Mucosa of descending colon (tissue), 3 donors: Measurements from ENCODE around the gene ARSG. TPM values are rescaled to one million over a fixed set of nuclear protein-coding genes. Genes with fewer than 3 reads are reported as not detected.

Experiments used
- ATAC-seq: fragments of 200-7000 bp; cut with Tn5 transposase; one replicate; pipeline ENCODE4 v1.9.1; 2020; ENCODE audit warnings: mild to moderate bottlenecking, moderate library complexity
- DNase-seq, 3 donors: peaks; one replicate each; pipeline ENCODE4 v3.0.0-alpha.2; 2020
- H3K36me3 ChIP-seq: fragments of 200-600 bp; one replicate; pipeline ENCODE4 v1.8.0; 2021; ENCODE audit warnings: low read depth, mild to moderate bottlenecking
- H3K4me1 ChIP-seq: fragments of 200-600 bp; one replicate; pipeline ENCODE4 v1.8.0; 2021; ENCODE audit warnings: low read depth, mild to moderate bottlenecking
- H3K4me3 ChIP-seq: fragments of 200-600 bp; one replicate; pipeline ENCODE4 v1.8.0; 2021; ENCODE audit warnings: mild to moderate bottlenecking
- H3K9me3 ChIP-seq: fragments of 200-600 bp; one replicate; pipeline ENCODE4 v1.8.0; 2021; ENCODE audit warnings: mild to moderate bottlenecking
- CTCF ChIP-seq: fragments of 200-600 bp; IDR thresholded peaks from one replicate; pipeline ENCODE4 v1.8.0; 2022; ENCODE audit warnings: antibody characterized with exemption, mild to moderate bottlenecking
- intact Hi-C, 2 donors: fragments of 100-400 bp; cut with DNase I in 1 of 2; cut with micrococcal nuclease in 1 of 2; formaldehyde crosslinking; loops; one replicate each; pipeline versions ENCODE4 v1.11.0 to v1.11.1; 2022; cut with DNase I, micrococcal nuclease
- long read RNA-seq, 2 donors: library from polyadenylated mRNA; unstranded; transcript quantifications; one replicate each; pipeline ENCODE4 v2.0.0, GENCODE V29; 2019 to 2021
- total RNA-seq, 3 donors: library from RNA; stranded (reverse); fragmentation: NEBNext Ultra II Directional in 2 of 3; extraction: Animal tissue kit (Norgen Biotek cat#: 25700) in 2 of 3; gene quantifications; one replicate each; pipeline versions ENCODE4 v1.2.1 to v1.2.4, GENCODE V29; 2021 to 2023
- donor health status: DM: no; HTN: no; CAD: no; lungs with moderate emphysema.
- donor health status: DM: no; HTN: no; CAD: no.
- donor health status: DM: no; HTN: yes; CAD: no.

The ARSG gene
- 1 to 10 TPM; 1.7 to 3.1 (median 2.1) TPM for total RNA-seq
- long read RNA-seq, donor 1, full-length matches to known transcripts, result 1 of 9 reads
- long read RNA-seq, donor 1, partial matches to known transcripts, result 4 of 9 reads
- long read RNA-seq, donor 1, other reads (novel, unspliced or antisense), result 4 of 9 reads
- long read RNA-seq, donor 2, partial matches to known transcripts, result 1 of 1 reads
- long read RNA-seq, donor 2, other reads (novel, unspliced or antisense), result 0 of 1 reads

- ATAC-seq (peak; percentile 79), DNase-seq (peak; percentile 68 to 90 (median 71))
- Histone ChIP-seq H3K36me3 (no peaks in the 10 kb centered on the region), H3K4me3 (peak within 1 kb of the TSS; percentile 17), H3K4me1 (peaks cover 19% of the 10 kb centered on the region), H3K9me3 (no peaks in the 10 kb centered on the region)
- intact Hi-C loops, result loop anchor here in 1 of 2 donors (10.0 kb wide), 1 partner anchor 54 kb away; no protein-coding TSS in a partner anchor
- TF ChIP-seq CTCF, result no peak
Observed at GRCh38 chr17:68290955-68291835, at the start of gene ARSG, which contains the start of gene SLC16A6. ARSG (plus strand) TSS chr17:68291495; CDS start chr17:68307494, 15,999 bp downstream. SLC16A6 (minus strand) TSS chr17:68291127; CDS start chr17:68278320, 12,807 bp downstream.

GRCh38 chr17:68246271-68247028, 44.8 kb upstream of the ARSG start:
- Histone ChIP-seq H3K4me3 (no peak overlapping the region), H3K36me3 (no peaks in the 10 kb centered on the region), H3K4me1 (peaks cover 11% of the 10 kb centered on the region), H3K9me3 (no peaks in the 10 kb centered on the region)
- TF ChIP-seq CTCF, result no peak
- ATAC-seq (no peak), DNase-seq (peak; percentile 31 to 70 (median 54))
- intact Hi-C loops, result no loop called here

GRCh38 chr17:68247445-68248198, 43.7 kb upstream of the ARSG start, which contains the start of gene AMZ2:
AMZ2 (plus strand) TSS chr17:68248043; CDS start chr17:68250188, 2,145 bp downstream.
- TF ChIP-seq CTCF, result no peak
- Histone ChIP-seq H3K4me1 (peaks cover 11% of the 10 kb centered on the region), H3K4me3 (peak within 1 kb of the TSS; percentile 65), H3K36me3 (no peaks in the 10 kb centered on the region), H3K9me3 (no peaks in the 10 kb centered on the region)
- ATAC-seq, result peak; percentile 100
- intact Hi-C loops, result no loop called here
- peak; percentile 95 to 98 (median 97) for DNase-seq

- no peaks in the 10 kb centered on the region for H3K9me3 ChIP-seq
- ATAC-seq, result peak; percentile 40
- TF ChIP-seq CTCF, result no peak
- H3K4me1 ChIP-seq, result peaks cover 11% of the 10 kb centered on the region
- H3K36me3 ChIP-seq, result no peaks in the 10 kb centered on the region
- peak in 1 of 3 donors; percentile 61 for DNase-seq
- peak overlapping the region; percentile 65 for H3K4me3 ChIP-seq
- intact Hi-C loops, result no loop called here
Observed at GRCh38 chr17:68248199-68248825, 43.0 kb upstream of the ARSG start.
